HG02759 (cell line): ENCODE results near the gene CDK5RAP3.

Source experiments
- ATAC-seq: cut with Tn5 transposase; IDR thresholded peaks from one replicate; pipeline ENCODE4 v1.9.1; 2021; ENCODE audit warnings: mild to moderate bottlenecking, moderate library complexity; ENCODE audit not compliant: unreplicated experiment

Gene CDK5RAP3

GRCh38 chr17:47948706-47949196 is 22.2 kb upstream of the CDK5RAP3 start:
- no peak for ATAC-seq

GRCh38 chr17:47949197-47949759 is 21.6 kb upstream of the CDK5RAP3 start:
- ATAC-seq = peak; percentile 69

DNA sequence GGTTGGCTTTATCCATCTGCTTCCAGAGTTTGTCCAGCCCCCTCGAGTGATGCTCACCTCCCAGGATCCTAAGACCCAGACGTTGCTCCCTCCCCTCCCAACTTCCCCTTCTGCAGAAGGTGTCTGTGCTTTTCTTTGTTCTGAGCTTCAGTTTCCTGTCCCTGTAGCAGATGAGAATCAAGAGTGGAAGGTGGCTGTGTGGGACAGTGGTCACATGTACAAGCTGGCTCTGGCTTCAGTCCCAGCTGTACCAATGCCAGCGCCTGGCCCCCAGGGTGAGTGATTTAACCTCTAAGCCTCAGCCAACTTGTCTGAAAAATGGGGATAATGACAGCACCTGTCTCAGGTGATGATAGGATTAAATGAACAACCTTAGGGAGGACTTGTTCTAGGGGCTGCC is 21.0 kb upstream of the CDK5RAP3 start:
- ATAC-seq = peak; percentile 30

GRCh38 chr17:47950448-47950847 is 20.5 kb upstream of the CDK5RAP3 start:
- ATAC-seq = no peak

GRCh38 chr17:47952171-47953021 is 18.5 kb upstream of the CDK5RAP3 start:
- no peak for ATAC-seq

GRCh38 chr17:47953909-47954308 is 17.0 kb upstream of the CDK5RAP3 start:
- no peak for ATAC-seq

DNA sequence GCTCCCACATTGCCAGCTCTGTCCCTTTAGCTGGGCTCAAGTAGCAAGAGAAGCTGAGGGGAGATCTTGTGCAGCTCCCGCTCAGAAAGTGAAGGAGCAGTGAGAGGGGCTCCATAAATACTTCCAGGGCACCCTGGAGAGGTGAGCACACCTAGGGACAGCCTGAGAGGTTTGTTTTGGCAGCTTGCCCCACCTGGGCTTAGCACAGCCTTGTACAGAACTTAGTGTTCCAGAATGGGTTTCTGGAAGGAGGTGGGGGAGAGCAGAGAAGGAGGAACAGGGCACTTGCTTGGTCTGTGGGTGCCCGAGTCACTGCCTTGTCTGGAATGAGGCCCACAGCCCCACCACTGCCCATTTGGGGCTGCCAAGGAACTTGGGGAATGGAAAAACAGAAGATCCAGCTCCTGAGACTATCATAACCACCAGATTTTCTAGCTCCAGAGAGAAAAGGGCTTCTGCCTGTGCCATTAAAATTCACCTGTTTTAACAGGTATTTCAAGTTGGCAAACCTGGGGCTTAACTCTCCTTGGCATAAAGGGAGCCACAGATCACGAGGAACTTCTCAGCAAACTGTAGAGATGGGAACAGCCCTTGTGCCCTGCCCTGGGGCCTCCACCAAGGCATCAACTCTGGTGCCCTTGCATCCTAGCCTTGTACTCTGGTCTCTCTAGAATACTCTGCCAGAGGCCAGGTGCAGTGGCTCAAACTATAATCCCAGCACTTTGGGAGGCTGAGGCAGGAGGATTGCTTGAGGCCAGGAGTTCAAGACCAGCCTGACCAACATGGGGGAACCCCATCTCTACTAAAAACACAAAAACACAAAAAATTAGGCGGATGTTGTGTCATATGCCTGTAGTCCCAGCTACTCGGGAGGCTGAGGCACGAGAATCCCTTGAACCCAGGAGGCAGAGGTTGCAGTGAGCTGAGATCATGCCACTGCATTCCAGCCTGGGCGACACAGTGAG is 15.1 kb upstream of the CDK5RAP3 start:
- no peak for ATAC-seq

- no peak for ATAC-seq
Measured at GRCh38 chr17:47956791-47957590, 13.9 kb upstream of the CDK5RAP3 start.

GRCh38 chr17:47957591-47958490 is 13.1 kb upstream of the CDK5RAP3 start, which contains the start of gene PRR15L:
Gene PRR15L, minus strand, starts transcription at chr17:47957883. Its CDS starts 4,649 bp downstream, at chr17:47953234.
- no peak for ATAC-seq

GRCh38 chr17:47959825-47960655 is 10.9 kb upstream of the CDK5RAP3 start:
- no peak for ATAC-seq

DNA sequence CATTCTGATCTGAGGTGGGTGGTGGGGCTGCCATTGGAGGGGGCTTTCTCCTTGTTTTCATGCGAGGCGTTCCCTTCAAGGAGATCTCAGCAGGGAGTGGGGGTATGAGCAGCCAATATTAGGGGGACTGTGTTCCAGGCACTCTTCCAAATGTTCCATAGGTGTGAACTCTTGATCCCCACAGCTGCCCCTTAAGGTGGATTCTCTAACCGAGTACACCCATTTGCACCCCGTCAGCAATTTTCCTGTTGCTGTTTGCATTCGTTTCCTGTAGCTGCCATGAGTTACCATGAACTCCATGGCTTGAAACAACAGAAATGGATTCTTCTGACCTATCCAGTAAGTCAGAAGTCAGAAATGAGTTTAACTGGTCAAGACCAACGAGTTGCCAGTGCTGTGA is 9.5 kb upstream of the CDK5RAP3 start:
- ATAC-seq = no peak

- no peak for ATAC-seq
Measured at GRCh38 chr17:47962901-47963300, 8.0 kb upstream of the CDK5RAP3 start.

GRCh38 chr17:47964856-47965255 is 6.1 kb upstream of the CDK5RAP3 start:
- ATAC-seq = no peak

DNA sequence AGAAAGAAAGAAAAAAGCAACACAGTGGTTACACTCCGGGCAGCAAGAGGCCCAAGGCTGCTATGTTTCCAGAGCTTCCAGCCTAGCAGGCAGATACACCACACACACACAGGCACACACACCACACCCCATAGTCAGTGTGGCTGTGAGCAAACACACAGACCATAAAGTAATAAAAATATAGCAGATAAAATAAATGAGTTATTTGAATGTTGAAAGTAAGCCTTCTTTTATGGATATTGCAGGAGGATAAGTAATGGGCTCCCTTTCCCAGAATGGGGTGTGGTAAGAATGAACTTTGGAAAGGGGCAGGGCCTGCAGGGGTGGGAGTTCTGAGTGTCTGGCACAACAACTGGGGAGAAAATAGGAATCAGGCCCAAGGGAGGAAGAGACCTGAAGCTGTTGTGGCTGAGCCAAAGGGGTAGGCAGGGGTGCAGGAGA is 4.8 kb upstream of the CDK5RAP3 start:
- no peak for ATAC-seq

DNA sequence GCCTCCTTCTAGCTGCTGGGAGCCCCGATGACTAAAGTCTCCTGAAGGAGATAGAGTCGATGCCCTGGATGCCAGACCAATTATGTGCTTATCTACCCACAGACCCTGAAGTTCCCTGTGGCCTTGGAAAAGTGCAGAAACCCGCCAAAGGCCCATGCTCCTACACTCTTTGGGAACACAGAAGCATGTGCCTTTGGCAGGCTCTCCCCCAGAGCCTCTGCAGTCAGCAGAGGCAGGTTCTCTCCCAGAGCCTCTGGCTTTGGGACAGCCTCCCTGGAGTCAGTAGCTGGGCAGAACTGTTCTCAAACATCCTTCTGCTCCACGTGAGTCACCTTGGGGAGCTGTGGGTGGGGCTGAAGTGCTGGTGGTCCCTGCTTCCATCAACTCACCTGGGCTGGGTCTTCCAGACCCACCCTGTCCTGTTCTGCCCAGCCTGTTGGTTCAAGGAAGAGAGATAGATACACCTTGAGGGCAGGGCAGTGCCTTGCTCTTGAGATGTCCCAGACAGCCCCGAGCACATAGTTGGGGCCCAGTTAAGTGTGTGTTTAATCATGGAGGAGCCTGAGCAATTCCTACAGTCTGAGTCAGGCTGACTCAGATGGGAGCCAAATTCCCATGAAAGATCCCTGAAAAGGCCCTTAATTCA is 3.2 kb upstream of the CDK5RAP3 start:
- no peak for ATAC-seq

DNA sequence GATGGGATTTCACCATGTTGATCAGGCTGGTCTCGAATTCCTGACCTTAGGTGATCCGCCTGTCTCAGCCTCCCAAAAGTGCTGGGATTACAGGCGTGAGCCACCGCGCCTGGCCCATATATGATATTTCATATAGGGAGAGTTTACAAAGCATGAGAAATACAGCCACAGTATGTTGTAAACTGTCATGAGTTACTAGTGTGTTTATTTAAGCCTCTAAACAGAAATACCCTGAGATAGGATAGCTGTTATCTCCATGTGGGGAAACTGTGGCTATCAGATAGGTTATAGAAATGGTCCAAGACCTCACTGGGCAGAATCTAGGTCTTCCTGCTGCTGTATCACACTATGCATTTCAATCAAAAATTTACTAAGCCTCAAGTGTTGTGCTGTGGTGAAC is 2.1 kb upstream of the CDK5RAP3 start:
- no peak for ATAC-seq

DNA sequence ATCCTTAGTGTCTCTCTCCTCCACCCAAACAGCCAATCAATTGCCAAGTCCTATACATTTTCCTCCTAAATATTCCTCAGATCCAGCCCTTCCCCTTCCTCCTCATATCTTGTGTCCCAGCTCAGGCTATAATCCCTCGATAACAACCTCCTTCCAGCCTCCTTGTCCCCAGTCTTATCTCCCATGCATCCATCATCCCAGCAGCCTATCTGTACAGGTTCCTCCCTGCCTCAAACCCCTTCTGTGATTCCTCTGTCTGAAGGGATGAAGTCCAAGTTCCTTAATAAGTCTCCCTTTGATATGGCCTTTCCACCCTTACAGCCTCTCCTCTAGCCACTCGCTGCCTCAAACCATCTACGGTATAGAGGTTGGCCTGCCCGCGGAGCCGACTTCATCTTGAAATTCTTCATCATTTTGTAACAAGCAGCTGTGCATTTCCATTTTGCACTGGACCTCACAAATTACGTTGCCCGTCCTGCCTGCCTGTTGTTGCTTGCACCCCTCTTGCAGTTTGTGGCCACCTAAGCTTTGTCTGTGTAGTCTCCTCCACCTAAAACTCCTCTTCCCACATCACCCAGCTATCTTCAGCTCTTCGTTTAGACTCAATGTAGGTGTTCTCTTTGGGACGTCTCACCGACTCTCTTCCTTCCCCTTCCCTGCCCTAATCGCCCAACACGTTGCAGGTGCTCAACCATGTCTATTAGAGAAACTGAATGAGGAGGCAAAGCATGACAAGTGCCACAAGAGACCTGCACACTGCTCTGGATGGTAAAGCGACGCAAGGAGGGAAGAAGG is 786 bp upstream of the CDK5RAP3 start:
- no peak for ATAC-seq
